ENCODE measurements around the gene TRERF1. TPM values are rescaled to one million over a fixed set of nuclear protein-coding genes. Genes with fewer than 3 reads are reported as not detected.

Gene TRERF1
- total and polyA plus RNA-seq, 2 experiments from 2014 or later, result 11.2 to 20.6 TPM

GRCh38 chr6:42459888-42460287 lies 8.2 kb upstream of the TRERF1 start:
- peaks cover 2% of the 10 kb centered on the region; the same call in 1 of the 2 replicates for H3K36me3 ChIP-seq (ENCODE audit: insufficient read depth)
- H3K36me3 Mint-ChIP-seq (ENCODE audit: low read depth), result no peaks in the 10 kb centered on the region; the same call in 2 of the 3 replicates
- no peak overlapping the region for H3K4me2 ChIP-seq
- no peak overlapping the region for H3K4me3 Mint-ChIP-seq
- H2AFZ ChIP-seq, result peak overlapping the region; percentile 87
- no peaks in the 10 kb centered on the region for H3K79me2 ChIP-seq (replicated peaks; ENCODE audit: insufficient read depth)
- H3K4me1 ChIP-seq (ENCODE audit: insufficient read depth), result peaks cover 25% of the 10 kb centered on the region
- H4K20me1 ChIP-seq (replicated peaks; ENCODE audit: insufficient read depth), result no peaks in the 10 kb centered on the region
- peaks cover 5% of the 10 kb centered on the region for H3K27me3 Mint-ChIP-seq (ENCODE audit: insufficient read depth, low read depth, poor library complexity)
- H3F3A ChIP-seq (replicated peaks; ENCODE audit: low read depth), result 0 out of 2 replicates have a peak, but pooled peaks cover 3% of the 10 kb centered on the region
- no peak overlapping the region for H3K4me3 ChIP-seq
- H3K27me3 ChIP-seq (ENCODE audit: insufficient read depth), result peaks cover 9% of the 10 kb centered on the region; the same call in 1 of the 2 replicates
- TF ChIP-seq ZNF331 (CRISPR knock-in tag; IDR thresholded peaks at IDR 0.05; ENCODE audit: low read depth) (no peak), EZH2 (IDR thresholded peaks at IDR 0.05; ENCODE audit: low read depth, unreplicated experiment) (no peak), ETS1 (IDR thresholded peaks at IDR 0.05) (no peak), JUNB (IDR thresholded peaks at IDR 0.05; ENCODE audit: unreplicated experiment) (no peak), CTCF (conservative IDR thresholded peaks at IDR 0.05; ENCODE audit: low read depth in 2 of 2) (0 out of 4 replicates have a peak, but pooled peaks have one; percentile 11)
- H3K9me3 Mint-ChIP-seq, result no peaks in the 10 kb centered on the region; the same call in 2 of the 3 replicates
- H3K9me2 ChIP-seq (ENCODE audit: insufficient read depth), result no peaks in the 10 kb centered on the region
- H3K27ac Mint-ChIP-seq, result peak overlapping the region; percentile 62; the same call in 1 of the 2 replicates
- DNase-seq (ENCODE audit: low spot score) (no peak), ATAC-seq (no peak)
- no peak overlapping the region for H3K27ac ChIP-seq (ENCODE audit: low read depth)
- peaks cover 30% of the 10 kb centered on the region for H3K4me1 Mint-ChIP-seq

- Histone ChIP-seq H3K4me1 (ENCODE audit: insufficient read depth) (peaks cover 35% of the 10 kb centered on the region), H3K27me3 (ENCODE audit: insufficient read depth) (peaks cover 11% of the 10 kb centered on the region), H3K4me3 (peak overlapping the region; percentile 97), H3K9me2 (ENCODE audit: insufficient read depth) (no peaks in the 10 kb centered on the region), H3K4me2 (peak overlapping the region; percentile 90), H3K79me2 (replicated peaks; ENCODE audit: insufficient read depth) (peaks cover 16% of the 10 kb centered on the region), H3K36me3 (ENCODE audit: insufficient read depth) (no peaks in the 10 kb centered on the region), H2AFZ (peak overlapping the region; percentile 49), H3F3A (replicated peaks; ENCODE audit: low read depth) (peaks cover 14% of the 10 kb centered on the region; the same call in 1 of the 2 replicates), H3K27ac (ENCODE audit: low read depth) (no peak overlapping the region), H4K20me1 (replicated peaks; ENCODE audit: insufficient read depth) (no peaks in the 10 kb centered on the region; the same call in 1 of the 2 replicates)
- peaks cover 18% of the 10 kb centered on the region for H3K27me3 Mint-ChIP-seq (ENCODE audit: insufficient read depth, low read depth, poor library complexity)
- H3K36me3 Mint-ChIP-seq (ENCODE audit: low read depth), result peaks cover 2% of the 10 kb centered on the region; the same call in 1 of the 3 replicates
- H3K9me3 Mint-ChIP-seq, result no peaks in the 10 kb centered on the region; the same call in 2 of the 3 replicates
- peak; percentile 62 for DNase-seq (ENCODE audit: low spot score)
- peak; percentile 2 for ATAC-seq
- TF ChIP-seq ZNF114 (CRISPR knock-in tag; IDR thresholded peaks at IDR 0.05), result no peak
- TF ChIP-seq ZNF331 (CRISPR knock-in tag; IDR thresholded peaks at IDR 0.05; ENCODE audit: low read depth), result no peak
- peak; percentile 12; the same call in 1 of the 2 replicates for TF ChIP-seq POLR2AphosphoS5 (IDR thresholded peaks at IDR 0.05; ENCODE audit: low read depth)
- TF ChIP-seq EZH2phosphoT487 (IDR thresholded peaks at IDR 0.05; ENCODE audit: unreplicated experiment), result no peak
- H3K4me1 Mint-ChIP-seq, result peaks cover 34% of the 10 kb centered on the region
- peak overlapping the region; percentile 98 for H3K4me3 Mint-ChIP-seq
- no peak overlapping the region for H3K27ac Mint-ChIP-seq
Measured at GRCh38 chr6:42454428-42454791, 2.7 kb upstream of the TRERF1 start.

Data from GM23338 (cell line).